HepG2 (cell line): ENCODE measurements around the gene TM6SF1. TPM values are rescaled to one million over a fixed set of nuclear protein-coding genes. Genes with fewer than 3 reads are reported as not detected.
A peak's percentile ranks its signal among the peaks of the same experiment; 100 is the strongest.

Source experiments
- HOXA9 ChIP-seq: sonication (generic); formaldehyde crosslinking; IDR thresholded peaks from 2 replicates; pipeline ENCODE4 v1.8.1; 2022; ENCODE audit warnings: missing genetic modification reagents, mild to moderate bottlenecking, moderate library complexity, borderline replicate concordance
- KDM1A ChIP-seq: IDR thresholded peaks from 2 replicates; pipeline ENCODE4 v1.6.1; 2016; ENCODE audit warnings: missing compliant biosample characterization
- KDM6A ChIP-seq: IDR thresholded peaks from 2 replicates; pipeline ENCODE4 v1.6.1; 2016; ENCODE audit warnings: low read depth
- NPAS2 ChIP-seq: sonication (generic); formaldehyde crosslinking; IDR thresholded peaks from 2 replicates; pipeline ENCODE4 v1.8.0; 2022; ENCODE audit warnings: mild to moderate bottlenecking, missing genetic modification reagents, borderline replicate concordance
- PAX8 ChIP-seq: sonication (generic); formaldehyde crosslinking; IDR thresholded peaks from 2 replicates; pipeline ENCODE4 v1.8.0; 2022; ENCODE audit warnings: mild to moderate bottlenecking, missing genetic modification reagents, borderline replicate concordance
- ZKSCAN8 ChIP-seq: IDR thresholded peaks from 2 replicates; pipeline ENCODE4 v1.6.1; 2016; ENCODE audit warnings: borderline replicate concordance, missing genetic modification reagents, missing compliant biosample characterization
- ZNF20 ChIP-seq: sonication (generic); formaldehyde crosslinking; IDR thresholded peaks from 2 replicates; pipeline ENCODE4 v1.4.0; 2020; ENCODE audit warnings: mild to moderate bottlenecking, moderate library complexity, missing genetic modification reagents
- ZNF343 ChIP-seq: sonication (generic); formaldehyde crosslinking; IDR thresholded peaks from 2 replicates; pipeline ENCODE4 v1.4.0; 2020; ENCODE audit warnings: mild to moderate bottlenecking, missing genetic modification reagents
- ZNF614 ChIP-seq: IDR thresholded peaks from 2 replicates; pipeline ENCODE4 v1.6.1; 2018; ENCODE audit warnings: missing biosample characterization, missing genetic modification reagents, inconsistent platforms, borderline replicate concordance
- ZSCAN12 ChIP-seq: sonication (generic); formaldehyde crosslinking; IDR thresholded peaks from 2 replicates; pipeline ENCODE4 v1.9.0; 2021; ENCODE audit warnings: mild to moderate bottlenecking, missing genetic modification reagents
- ZSCAN25 ChIP-seq: sonication (generic); formaldehyde crosslinking; IDR thresholded peaks from 2 replicates; pipeline ENCODE4 v1.8.0; 2022; ENCODE audit warnings: mild to moderate bottlenecking, missing genetic modification reagents
- polyA plus RNA-seq, 8 experiments: library from polyadenylated mRNA; depleted of rRNA in 3 of 8; stranded (reverse) in 7 of 8; unstranded in 1 of 8; fragments of >200 nt; fragmentation: Illumina TruSeq in 4 of 8; extraction: Trizol in 4 of 8; gene quantifications; 2 replicates each; pipeline versions ENCODE4 v1.2.1 to v1.2.3, GENCODE V29; 2011 to 2016; ENCODE audit warnings: low read depth in 4 of 8, missing spikeins in 1 of 8, mixed read lengths in 1 of 8; ENCODE audit not compliant: insufficient read depth in 1 of 8
- total RNA-seq, 5 experiments: library from RNA; depleted of rRNA; stranded (reverse); fragments of >200 nt; fragmentation: Illumina TruSeq; extraction: Trizol; gene quantifications; 2 replicates each; pipeline ENCODE4 v1.2.3, GENCODE V29; 2016; ENCODE audit warnings: low read depth in 1 of 5
- TF ChIP-seq, protein P1 (sequence below): sonication (generic); formaldehyde crosslinking; IDR thresholded peaks from 2 replicates; pipeline ENCODE4 v1.4.0; 2020; ENCODE audit warnings: mild to moderate bottlenecking, missing genetic modification reagents
- TF ChIP-seq, protein P2 (sequence below): fragments of 450-650 bp; IDR thresholded peaks from 2 replicates; pipeline ENCODE4 v1.6.1; 2016
- TF ChIP-seq, protein P3 (sequence below): sonication (generic); formaldehyde crosslinking; conservative IDR thresholded peaks from 2 replicates; pipeline ENCODE4 v1.5.0; 2020; ENCODE audit warnings: missing genetic modification reagents
- TF ChIP-seq, protein P4 (sequence below): sonication (generic); formaldehyde crosslinking; IDR thresholded peaks from 2 replicates; pipeline ENCODE4 v1.8.0; 2022; ENCODE audit warnings: mild to moderate bottlenecking, missing genetic modification reagents, borderline replicate concordance
- TF ChIP-seq, protein P5 (sequence below): sonication (generic); formaldehyde crosslinking; IDR thresholded peaks from 2 replicates; pipeline ENCODE4 v1.8.0; 2022; ENCODE audit warnings: missing genetic modification reagents, low read depth, mild to moderate bottlenecking, borderline replicate concordance

Gene TM6SF1
- total and polyA plus RNA-seq, 2 of the 13 experiments (the other 11 are each of a cell fraction or from before 2014, with no cell fraction given) = not detected

DNA sequence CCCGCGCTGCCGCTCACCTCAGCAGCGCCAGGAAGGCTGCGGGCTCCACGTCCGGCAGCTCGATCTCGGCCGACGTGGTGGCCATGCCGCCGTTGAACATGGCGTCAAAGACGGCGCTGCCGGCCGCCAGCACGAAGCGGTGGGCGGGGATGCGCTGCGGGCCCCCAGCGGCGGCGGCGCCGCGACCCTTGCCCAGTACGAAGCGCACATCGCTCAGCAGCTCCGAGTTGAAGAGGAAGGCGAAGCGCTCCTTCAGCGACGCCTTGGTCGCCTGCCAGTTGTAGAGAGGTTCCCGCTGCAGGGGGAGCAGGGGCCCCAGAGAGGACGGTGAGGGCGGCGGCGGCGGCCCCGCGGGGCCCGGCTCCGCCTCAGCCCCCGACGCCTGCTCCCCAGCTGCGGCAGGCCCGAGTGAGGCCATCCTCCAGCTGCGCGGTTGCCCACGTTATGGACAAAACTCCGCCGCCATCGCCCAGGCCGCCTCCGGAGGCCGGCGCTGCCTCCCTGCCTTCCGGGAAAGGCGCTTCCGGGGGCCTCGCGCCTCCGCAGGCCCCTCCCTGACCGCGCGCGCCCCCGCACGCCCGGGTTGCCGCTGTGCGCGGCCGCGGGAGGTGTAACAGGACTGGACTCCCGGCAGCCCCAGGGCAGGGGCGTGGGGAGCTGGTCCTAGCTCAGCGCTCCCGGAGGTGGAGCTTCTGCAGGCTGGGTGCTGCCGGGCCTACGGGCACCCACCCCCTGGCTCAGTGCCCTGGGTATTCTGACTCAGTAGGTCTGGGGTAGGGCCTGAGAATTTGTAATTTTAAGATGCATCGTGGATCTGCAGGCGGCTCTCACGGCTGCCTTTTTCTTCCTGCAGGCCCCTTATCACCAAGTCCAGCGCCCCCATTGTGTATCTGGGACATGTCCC, 40.5 kb upstream of the TM6SF1 start, which contains the start of gene BTBD1 (continued):
- TF ChIP-seq, protein P1, sequence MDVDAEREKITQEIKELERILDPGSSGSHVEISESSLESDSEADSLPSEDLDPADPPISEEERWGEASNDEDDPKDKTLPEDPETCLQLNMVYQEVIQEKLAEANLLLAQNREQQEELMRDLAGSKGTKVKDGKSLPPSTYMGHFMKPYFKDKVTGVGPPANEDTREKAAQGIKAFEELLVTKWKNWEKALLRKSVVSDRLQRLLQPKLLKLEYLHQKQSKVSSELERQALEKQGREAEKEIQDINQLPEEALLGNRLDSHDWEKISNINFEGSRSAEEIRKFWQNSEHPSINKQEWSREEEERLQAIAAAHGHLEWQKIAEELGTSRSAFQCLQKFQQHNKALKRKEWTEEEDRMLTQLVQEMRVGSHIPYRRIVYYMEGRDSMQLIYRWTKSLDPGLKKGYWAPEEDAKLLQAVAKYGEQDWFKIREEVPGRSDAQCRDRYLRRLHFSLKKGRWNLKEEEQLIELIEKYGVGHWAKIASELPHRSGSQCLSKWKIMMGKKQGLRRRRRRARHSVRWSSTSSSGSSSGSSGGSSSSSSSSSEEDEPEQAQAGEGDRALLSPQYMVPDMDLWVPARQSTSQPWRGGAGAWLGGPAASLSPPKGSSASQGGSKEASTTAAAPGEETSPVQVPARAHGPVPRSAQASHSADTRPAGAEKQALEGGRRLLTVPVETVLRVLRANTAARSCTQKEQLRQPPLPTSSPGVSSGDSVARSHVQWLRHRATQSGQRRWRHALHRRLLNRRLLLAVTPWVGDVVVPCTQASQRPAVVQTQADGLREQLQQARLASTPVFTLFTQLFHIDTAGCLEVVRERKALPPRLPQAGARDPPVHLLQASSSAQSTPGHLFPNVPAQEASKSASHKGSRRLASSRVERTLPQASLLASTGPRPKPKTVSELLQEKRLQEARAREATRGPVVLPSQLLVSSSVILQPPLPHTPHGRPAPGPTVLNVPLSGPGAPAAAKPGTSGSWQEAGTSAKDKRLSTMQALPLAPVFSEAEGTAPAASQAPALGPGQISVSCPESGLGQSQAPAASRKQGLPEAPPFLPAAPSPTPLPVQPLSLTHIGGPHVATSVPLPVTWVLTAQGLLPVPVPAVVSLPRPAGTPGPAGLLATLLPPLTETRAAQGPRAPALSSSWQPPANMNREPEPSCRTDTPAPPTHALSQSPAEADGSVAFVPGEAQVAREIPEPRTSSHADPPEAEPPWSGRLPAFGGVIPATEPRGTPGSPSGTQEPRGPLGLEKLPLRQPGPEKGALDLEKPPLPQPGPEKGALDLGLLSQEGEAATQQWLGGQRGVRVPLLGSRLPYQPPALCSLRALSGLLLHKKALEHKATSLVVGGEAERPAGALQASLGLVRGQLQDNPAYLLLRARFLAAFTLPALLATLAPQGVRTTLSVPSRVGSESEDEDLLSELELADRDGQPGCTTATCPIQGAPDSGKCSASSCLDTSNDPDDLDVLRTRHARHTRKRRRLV (CRISPR knock-in tag) = no peak
- TF ChIP-seq ZNF614 (CRISPR knock-in tag) (0 out of 2 replicates have a peak, but pooled peaks have one; percentile 26), ZNF20 (no peak), KDM1A (CRISPR knock-in tag) (no peak), ZSCAN12 (CRISPR knock-in tag) (no peak), KDM6A (CRISPR knock-in tag) (no peak), NPAS2 (CRISPR knock-in tag) (no peak), ZSCAN25 (CRISPR knock-in tag) (peak; percentile 86), PAX8 (CRISPR knock-in tag) (no peak), ZNF343 (no peak), HOXA9 (peak; percentile 49; the same call in 1 of the 2 replicates), ZKSCAN8 (CRISPR knock-in tag) (no peak; the same call in 1 of the 2 replicates)
- TF ChIP-seq, protein P2, sequence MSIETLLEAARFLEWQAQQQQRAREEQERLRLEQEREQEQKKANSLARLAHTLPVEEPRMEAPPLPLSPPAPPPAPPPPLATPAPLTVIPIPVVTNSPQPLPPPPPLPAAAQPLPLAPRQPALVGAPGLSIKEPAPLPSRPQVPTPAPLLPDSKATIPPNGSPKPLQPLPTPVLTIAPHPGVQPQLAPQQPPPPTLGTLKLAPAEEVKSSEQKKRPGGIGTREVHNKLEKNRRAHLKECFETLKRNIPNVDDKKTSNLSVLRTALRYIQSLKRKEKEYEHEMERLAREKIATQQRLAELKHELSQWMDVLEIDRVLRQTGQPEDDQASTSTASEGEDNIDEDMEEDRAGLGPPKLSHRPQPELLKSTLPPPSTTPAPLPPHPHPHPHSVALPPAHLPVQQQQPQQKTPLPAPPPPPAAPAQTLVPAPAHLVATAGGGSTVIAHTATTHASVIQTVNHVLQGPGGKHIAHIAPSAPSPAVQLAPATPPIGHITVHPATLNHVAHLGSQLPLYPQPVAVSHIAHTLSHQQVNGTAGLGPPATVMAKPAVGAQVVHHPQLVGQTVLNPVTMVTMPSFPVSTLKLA = no peak
- TF ChIP-seq, protein P3, sequence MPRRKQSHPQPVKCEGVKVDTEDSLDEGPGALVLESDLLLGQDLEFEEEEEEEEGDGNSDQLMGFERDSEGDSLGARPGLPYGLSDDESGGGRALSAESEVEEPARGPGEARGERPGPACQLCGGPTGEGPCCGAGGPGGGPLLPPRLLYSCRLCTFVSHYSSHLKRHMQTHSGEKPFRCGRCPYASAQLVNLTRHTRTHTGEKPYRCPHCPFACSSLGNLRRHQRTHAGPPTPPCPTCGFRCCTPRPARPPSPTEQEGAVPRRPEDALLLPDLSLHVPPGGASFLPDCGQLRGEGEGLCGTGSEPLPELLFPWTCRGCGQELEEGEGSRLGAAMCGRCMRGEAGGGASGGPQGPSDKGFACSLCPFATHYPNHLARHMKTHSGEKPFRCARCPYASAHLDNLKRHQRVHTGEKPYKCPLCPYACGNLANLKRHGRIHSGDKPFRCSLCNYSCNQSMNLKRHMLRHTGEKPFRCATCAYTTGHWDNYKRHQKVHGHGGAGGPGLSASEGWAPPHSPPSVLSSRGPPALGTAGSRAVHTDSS (CRISPR knock-in tag) = no peak
- TF ChIP-seq, protein P4, sequence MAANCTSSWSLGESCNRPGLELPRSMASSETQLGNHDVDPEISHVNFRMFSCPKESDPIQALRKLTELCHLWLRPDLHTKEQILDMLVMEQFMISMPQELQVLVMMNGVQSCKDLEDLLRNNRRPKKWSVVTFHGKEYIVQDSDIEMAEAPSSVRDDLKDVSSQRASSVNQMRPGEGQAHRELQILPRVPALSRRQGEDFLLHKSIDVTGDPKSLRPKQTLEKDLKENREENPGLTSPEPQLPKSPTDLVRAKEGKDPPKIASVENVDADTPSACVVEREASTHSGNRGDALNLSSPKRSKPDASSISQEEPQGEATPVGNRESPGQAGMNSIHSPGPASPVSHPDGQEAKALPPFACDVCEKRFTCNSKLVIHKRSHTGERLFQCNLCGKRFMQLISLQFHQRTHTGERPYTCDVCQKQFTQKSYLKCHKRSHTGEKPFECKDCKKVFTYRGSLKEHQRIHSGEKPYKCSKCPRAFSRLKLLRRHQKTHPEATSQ (CRISPR knock-in tag) = no peak
- TF ChIP-seq, protein P5, sequence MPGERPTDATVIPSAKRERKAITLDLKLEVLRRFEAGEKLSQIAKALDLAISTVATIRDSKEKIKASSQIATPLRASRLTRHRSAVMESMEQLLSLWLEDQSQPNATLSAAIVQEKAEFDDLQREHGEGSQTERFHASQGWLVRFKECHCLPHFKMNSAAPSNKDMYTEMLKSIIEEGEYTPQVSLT (CRISPR knock-in tag) = peak; percentile 62; the same call in 1 of the 2 replicates
